LNCAP (cell line): ENCODE data around the gene MDGA2.

Experiments
- TF ChIP-seq, protein P1 (sequence below): fragments of 450-650 bp; IDR thresholded peaks from 2 replicates; pipeline ENCODE4 v1.5.1; 2017; ENCODE audit warnings: mild to moderate bottlenecking

MDGA2 gene

GRCh38 chr14:47660158-47660557 lies 15.2 kb downstream of the MDGA2 start:
- TF ChIP-seq, protein P1, sequence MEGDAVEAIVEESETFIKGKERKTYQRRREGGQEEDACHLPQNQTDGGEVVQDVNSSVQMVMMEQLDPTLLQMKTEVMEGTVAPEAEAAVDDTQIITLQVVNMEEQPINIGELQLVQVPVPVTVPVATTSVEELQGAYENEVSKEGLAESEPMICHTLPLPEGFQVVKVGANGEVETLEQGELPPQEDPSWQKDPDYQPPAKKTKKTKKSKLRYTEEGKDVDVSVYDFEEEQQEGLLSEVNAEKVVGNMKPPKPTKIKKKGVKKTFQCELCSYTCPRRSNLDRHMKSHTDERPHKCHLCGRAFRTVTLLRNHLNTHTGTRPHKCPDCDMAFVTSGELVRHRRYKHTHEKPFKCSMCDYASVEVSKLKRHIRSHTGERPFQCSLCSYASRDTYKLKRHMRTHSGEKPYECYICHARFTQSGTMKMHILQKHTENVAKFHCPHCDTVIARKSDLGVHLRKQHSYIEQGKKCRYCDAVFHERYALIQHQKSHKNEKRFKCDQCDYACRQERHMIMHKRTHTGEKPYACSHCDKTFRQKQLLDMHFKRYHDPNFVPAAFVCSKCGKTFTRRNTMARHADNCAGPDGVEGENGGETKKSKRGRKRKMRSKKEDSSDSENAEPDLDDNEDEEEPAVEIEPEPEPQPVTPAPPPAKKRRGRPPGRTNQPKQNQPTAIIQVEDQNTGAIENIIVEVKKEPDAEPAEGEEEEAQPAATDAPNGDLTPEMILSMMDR: no peak

DNA sequence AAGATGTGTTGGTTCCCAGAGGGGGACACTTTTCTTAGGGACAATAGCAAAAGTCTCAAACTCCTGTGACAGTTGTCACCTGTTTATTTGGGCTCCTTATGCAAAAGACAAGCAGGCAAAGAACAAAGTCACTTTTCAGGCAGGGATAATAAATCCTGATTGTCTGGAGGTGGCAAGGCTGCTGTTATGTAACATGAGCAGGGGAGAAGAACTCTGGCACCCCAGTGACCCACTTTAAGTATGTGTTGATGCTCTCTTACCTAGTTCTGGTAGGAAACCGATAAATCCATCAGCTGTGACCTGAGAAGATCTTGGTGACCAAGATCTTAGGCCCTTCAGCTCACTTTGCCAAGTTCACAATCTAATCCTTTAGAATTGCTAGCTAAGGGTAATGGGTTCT lies 17.4 kb downstream of the MDGA2 start:
- TF ChIP-seq, protein P1: no peak

DNA sequence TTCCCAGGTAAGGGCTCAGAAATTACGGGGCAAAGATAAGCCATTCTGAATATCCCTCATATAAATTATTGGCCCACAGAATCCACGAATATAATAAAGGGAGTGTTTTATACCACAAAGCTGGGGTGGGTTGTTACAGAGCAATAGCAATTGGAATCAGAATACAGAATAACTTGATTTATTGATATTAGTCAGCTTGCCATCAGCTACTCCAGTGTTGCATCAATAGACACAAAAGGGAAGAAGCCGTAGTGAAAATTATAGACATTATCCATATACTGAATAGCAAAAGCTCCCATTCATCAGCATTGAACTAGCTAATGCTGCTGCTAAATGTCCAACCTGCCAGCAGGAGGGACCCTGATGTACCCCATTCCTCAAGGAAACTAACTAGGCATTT lies 18.3 kb downstream of the MDGA2 start:
- TF ChIP-seq, protein P1: no peak

GRCh38 chr14:47651337-47651736 lies 24.1 kb downstream of the MDGA2 start:
- TF ChIP-seq, protein P1: no peak

- TF ChIP-seq, protein P1: no peak
Measured at GRCh38 chr14:47637753-47638152, 37.7 kb downstream of the MDGA2 start.

DNA sequence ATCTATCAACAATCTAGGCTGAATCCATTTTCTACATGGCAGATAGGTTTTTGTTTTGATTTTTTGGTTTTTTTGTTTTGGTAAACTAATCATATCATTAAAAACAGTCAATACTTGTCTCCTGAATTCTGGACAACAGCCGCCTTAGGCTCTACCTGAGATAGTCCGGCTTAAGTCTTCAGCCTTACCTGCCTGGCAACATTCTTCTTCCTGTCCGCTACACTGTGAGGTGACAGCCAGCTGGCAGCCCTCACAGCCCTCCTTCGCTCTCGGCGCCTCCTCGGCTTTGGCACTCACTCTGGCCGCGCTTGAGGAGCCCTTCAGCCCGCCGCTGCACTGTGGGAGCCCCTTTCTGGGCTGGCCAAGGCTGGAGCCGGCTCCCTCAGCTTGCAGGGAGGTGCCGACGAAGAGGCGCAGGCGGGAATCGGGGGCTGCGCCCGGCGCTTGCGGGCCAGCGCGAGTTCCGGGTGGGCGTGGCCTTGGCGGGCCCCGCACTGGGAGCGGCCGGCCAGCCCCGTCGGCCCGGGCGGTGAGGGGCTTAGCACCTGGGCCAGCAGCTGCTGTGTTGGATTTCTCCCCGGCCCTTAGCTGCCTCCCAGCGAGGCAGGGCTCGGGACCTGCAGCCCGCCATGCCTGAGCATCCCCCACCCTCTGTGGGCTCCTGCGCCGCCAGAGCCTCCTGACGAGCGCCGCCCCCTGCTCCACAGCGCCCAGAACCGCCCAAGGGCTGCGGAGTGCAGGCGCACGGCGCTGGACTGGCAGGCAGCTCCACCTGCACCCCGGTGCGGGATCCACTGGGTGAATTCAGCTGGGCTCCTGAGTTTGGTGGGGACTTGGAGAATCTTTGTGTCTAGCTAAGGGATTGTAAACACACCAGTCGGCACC lies 49.0 kb downstream of the MDGA2 start:
- TF ChIP-seq, protein P1: no peak

GRCh38 chr14:47619392-47619791 lies 56.0 kb downstream of the MDGA2 start:
- TF ChIP-seq, protein P1: no peak

DNA sequence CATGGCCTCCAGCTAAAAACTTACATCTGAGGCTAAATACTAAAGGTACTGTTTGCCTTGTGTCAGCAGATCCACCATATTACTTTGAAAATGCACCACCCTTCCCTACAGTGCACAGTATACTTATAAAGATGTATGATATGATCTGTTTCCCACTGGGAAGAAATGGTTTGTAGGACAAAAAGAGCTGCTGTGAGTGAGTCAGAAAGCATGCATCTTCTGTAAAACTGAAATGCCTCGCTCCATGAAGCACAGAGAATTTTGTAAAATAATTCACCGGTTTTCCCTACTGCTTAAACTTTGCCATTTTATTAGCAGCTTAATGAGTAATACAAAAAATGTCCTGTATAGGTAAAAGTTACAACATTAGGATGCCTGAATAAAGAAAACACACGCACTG lies 68.8 kb downstream of the MDGA2 start:
- TF ChIP-seq, protein P1: no peak
